NCI-H526 treated with DMSO at 0.1 percent for 48 hours (cell line): Measurements from ENCODE around the gene CRYM.
"Not testable (repeated sequence)": the region's sequence is repeated elsewhere in the genome, so short reads cannot be mapped to it uniquely, and the experiment has no call there.

Experiments used
- DNase-seq: peaks from one replicate; lab custom pipeline; 2025; lab: John Stamatoyannopoulos, UW

The CRYM gene

GRCh38 chr16:21277927-21278706, at the start of gene CRYM:
TSS of gene CRYM (minus strand) at chr16:21278290. CDS start at chr16:21278251, 39 bp downstream.
- DNase-seq, result peak; percentile 72

- DNase-seq, result no peak
Observed at GRCh38 chr16:21327046-21327445, 49.0 kb upstream of the CRYM start.

- DNase-seq, result no peak
Observed at GRCh38 chr16:21326459-21326858, 48.4 kb upstream of the CRYM start.

GRCh38 chr16:21324267-21324666, 46.2 kb upstream of the CRYM start:
- no peak for DNase-seq

GRCh38 chr16:21322251-21322650, 44.2 kb upstream of the CRYM start:
- DNase-seq, result not testable (repeated sequence)

GRCh38 chr16:21321736-21322135, 43.6 kb upstream of the CRYM start:
- no peak for DNase-seq

- DNase-seq, result no peak
Observed at GRCh38 chr16:21314339-21314738, 36.2 kb upstream of the CRYM start.

- not testable (repeated sequence) for DNase-seq
Observed at GRCh38 chr16:21312863-21313372, 34.8 kb upstream of the CRYM start.

- DNase-seq, result not testable (repeated sequence)
Observed at GRCh38 chr16:21312046-21312445, 34.0 kb upstream of the CRYM start.

GRCh38 chr16:21306712-21307111, 28.6 kb upstream of the CRYM start:
- DNase-seq, result not testable (repeated sequence)

GRCh38 chr16:21302898-21303528, 24.9 kb upstream of the CRYM start:
- DNase-seq, result no peak

- DNase-seq, result no peak
Observed at GRCh38 chr16:21302454-21302853, 24.4 kb upstream of the CRYM start.

GRCh38 chr16:21301895-21302291, 23.8 kb upstream of the CRYM start:
- DNase-seq, result peak; percentile 50

GRCh38 chr16:21301168-21301894, 23.2 kb upstream of the CRYM start:
- peak; percentile 84 for DNase-seq

GRCh38 chr16:21300309-21301167, 22.4 kb upstream of the CRYM start:
- DNase-seq, result peak; percentile 95

GRCh38 chr16:21289789-21290188, 11.7 kb upstream of the CRYM start:
- not testable (repeated sequence) for DNase-seq

GRCh38 chr16:21285314-21285713, 7.2 kb upstream of the CRYM start:
- no peak for DNase-seq

GRCh38 chr16:21284414-21284813, 6.3 kb upstream of the CRYM start:
- no peak for DNase-seq

- DNase-seq, result peak; percentile 27
Observed at GRCh38 chr16:21283521-21284289, 5.6 kb upstream of the CRYM start.

GRCh38 chr16:21281698-21282389, 3.8 kb upstream of the CRYM start:
- DNase-seq, result no peak
